Breast epithelium (tissue), 3 donors: Measurements from ENCODE around the gene CDY1.
"Not testable (repeated sequence)": the region's sequence is repeated elsewhere in the genome, so short reads cannot be mapped to it uniquely, and the experiment has no call there.

Experiments used
- CTCF ChIP-seq, 3 donors: fragments of 450-650 bp; IDR thresholded peaks; one replicate each; pipeline ENCODE4 v1.5.1; 2016 to 2017; ENCODE audit warnings: antibody characterized with exemption in 3 of 3, mild to moderate bottlenecking in 3 of 3, moderate library complexity in 3 of 3
- POLR2AphosphoS5 ChIP-seq, 3 donors: sonication (generic); formaldehyde crosslinking; IDR thresholded peaks; one replicate each; pipeline ENCODE4 v1.6.1; 2017; ENCODE audit warnings: antibody characterized with exemption in 3 of 3

- not testable (repeated sequence) for TF ChIP-seq CTCF, POLR2AphosphoS5 (IDR thresholded peaks at IDR 0.05)
Observed at GRCh38 chrY:25643024-25643915, 21.4 kb downstream of the CDY1 start.
